Measurements from ENCODE around the gene OR10J5. TPM values are rescaled to one million over a fixed set of nuclear protein-coding genes. Genes with fewer than 3 reads are reported as not detected.

Gene OR10J5
- polyA plus RNA-seq, 1 of the 3 experiments (the other 2 are of a cell fraction) = not detected

Other genes starting within 250 kb of the OR10J5 start
- not detected in 2 replicates for gene FCER1A, start 233.7 kb downstream of the OR10J5 start, polyA plus RNA-seq (2012; rRNA removed)
- gene OR10J4, start 103.8 kb downstream of the OR10J5 start, polyA plus RNA-seq (2012; rRNA removed) = not detected in 2 replicates
- not detected in 2 replicates for gene OR10J1, start 96.3 kb downstream of the OR10J5 start, polyA plus RNA-seq (2012; rRNA removed)
- gene APCS, start 51.8 kb upstream of the OR10J5 start, polyA plus RNA-seq (2012; rRNA removed) = not detected in 2 replicates
- not detected in 2 replicates for gene CRP, start 178.6 kb upstream of the OR10J5 start, polyA plus RNA-seq (2012; rRNA removed)
- 41.2 and 44.3 TPM in 2 replicates for gene DUSP23, start 245.0 kb upstream of the OR10J5 start, polyA plus RNA-seq (2012; rRNA removed)